Measurements from ENCODE around the gene GPRC5C.
"Not testable (repeated sequence)": the region's sequence is repeated elsewhere in the genome, so short reads cannot be mapped to it uniquely, and the experiment has no call there.

Gene GPRC5C

DNA sequence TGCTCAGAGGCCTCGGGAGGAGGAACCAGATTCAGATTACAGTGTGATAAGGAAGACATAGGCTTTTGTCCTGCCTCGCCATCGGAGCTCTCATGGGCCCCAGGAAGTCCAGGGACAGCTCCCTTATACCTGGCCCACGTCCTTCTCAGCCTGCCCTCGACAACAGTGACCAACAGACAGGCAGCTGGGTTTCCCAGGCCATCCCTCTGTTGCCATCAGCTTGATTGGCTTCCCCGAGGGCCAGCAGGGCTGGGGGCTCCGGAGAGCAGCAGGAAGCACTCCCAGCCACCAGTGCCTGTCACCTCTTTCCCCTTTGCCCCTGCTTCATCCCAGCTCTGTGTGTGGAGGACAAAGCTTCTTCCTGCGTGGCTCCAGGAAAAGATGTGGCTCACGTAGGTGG lies 52.2 kb downstream of the GPRC5C start:
- no peak for DNase-seq
- in situ Hi-C loops (cut with HindIII; ENCODE audit: low pct_ligation_motif_present, low pct_unique_long_range_greater_than_20kb, low sequenced_read_pairs): no loop called here

DNA sequence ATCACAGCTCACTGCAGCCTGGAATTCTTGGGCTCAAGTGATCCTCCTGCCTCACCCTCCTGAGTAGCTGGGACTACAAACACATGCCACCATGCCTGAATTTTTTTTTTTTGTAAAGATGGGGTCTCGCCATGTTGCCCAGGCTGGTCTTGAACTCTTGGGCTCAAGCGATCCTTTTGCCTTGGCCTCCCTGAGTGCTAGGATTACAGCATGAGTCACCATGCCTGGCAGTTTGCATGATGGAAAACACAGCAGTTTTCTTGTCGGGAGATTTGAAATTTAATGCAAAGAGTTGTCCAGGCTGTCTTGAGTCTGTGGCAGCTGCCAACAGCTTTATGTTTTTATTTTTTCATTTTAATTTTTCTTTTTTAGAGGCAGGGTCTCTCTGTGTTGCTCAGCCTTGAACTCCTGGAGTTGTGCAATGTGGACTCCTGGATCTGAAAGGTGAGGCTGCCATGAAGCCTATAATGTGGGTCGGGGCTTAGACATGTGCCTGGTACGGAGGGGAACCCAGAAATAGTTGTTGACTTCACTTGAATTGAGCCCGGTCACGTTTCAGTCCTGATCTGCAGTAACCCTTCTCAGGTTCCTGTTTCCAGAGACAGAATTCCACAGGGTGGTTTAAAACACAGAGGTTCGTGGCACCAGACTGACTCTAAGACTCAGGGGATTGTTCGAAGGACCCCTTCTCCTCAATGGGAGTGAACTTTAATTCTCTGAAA lies 53.3 kb downstream of the GPRC5C start:
- in situ Hi-C loops (cut with HindIII; ENCODE audit: low pct_ligation_motif_present, low pct_unique_long_range_greater_than_20kb, low sequenced_read_pairs): no loop called here
- no peak for DNase-seq

DNA sequence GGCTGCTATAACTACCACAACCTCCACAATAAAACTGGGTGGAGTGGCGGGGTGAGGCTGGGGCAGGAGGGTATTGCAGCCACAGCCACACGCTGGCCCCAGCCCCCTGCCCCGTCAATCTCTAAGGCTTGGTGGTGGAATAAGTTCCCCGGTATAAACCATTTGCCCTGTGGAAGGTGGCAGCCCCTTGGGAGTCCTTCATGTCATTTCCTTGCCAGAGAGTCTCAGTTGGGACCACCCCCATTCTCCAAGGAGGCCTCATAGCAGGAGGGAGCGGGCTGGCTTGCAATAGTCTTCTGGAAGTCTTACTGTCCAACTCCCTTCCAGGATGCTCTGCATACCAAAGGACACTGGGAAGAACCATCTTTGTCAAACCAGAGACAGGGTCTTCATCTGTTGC lies 54.0 kb downstream of the GPRC5C start:
- no peak for DNase-seq

DNA sequence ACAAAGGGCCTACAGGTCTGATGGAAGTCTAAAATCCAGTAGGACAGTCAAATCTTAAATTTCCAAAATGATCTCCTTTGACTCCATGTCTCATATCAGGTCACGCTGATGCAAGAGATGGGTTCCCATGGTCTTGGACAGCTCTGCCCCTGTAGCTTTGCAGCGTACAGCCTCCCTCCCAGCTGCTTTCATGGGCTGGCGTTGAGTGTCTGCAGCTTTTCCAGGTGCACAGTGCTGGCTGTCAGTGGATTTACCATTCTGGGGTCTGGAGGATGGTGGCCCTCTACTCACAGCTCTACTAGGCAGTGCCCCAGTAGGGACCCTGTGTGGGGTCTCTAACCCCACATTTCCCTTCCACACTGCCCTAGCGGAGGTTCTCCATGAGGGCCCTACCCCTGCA lies 56.4 kb downstream of the GPRC5C start:
- in situ Hi-C loops (cut with HindIII; ENCODE audit: low pct_ligation_motif_present, low pct_unique_long_range_greater_than_20kb, low sequenced_read_pairs); DNase-seq: not testable (repeated sequence)

More for the DNA sequence above, 54.0 kb downstream of the GPRC5C start:
- in situ Hi-C loops (cut with HindIII; ENCODE audit: low pct_ligation_motif_present, low pct_unique_long_range_greater_than_20kb, low sequenced_read_pairs): no loop called here

DNA sequence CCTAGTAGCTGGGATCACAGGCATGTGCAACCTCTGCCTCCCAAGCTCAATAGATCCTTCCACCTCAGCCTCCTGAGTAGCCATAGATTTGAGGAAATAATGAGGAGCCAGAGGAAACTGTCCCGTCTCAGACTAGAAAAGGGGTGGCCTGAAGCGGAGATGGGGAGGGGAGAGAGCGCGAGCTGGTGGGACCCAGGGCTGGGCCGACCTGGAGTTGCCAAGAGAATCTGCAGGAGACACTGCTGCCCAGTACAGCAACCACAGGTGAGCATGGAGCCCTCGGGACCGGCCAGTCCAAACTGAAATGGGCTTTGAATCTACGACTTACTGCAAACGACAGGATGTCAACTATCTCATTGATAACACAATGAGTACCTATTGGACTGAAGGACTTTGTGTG lies 58.8 kb downstream of the GPRC5C start:
- DNase-seq: no peak
- in situ Hi-C loops (cut with HindIII; ENCODE audit: low pct_ligation_motif_present, low pct_unique_long_range_greater_than_20kb, low sequenced_read_pairs): no loop called here

DNA sequence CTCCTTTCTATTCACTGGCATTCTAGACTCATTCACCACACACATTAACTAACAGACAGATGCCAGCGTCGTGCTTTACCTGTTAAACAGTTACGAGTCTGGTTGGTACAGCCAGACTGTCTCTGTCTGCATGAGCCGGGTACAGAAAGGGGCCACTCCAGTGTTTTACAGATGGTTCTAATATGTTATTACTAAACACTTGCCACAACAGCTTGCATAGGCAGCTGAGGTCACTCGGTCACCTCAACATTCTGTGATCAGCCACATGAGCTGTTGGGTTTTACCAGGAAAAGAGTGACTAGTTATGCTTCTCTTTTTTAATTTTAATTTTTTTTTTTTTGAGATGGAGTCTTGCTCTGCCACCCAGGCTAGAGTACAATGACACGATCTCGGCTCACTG lies 59.7 kb downstream of the GPRC5C start:
- in situ Hi-C loops (cut with HindIII; ENCODE audit: low pct_ligation_motif_present, low pct_unique_long_range_greater_than_20kb, low sequenced_read_pairs): no loop called here

DNA sequence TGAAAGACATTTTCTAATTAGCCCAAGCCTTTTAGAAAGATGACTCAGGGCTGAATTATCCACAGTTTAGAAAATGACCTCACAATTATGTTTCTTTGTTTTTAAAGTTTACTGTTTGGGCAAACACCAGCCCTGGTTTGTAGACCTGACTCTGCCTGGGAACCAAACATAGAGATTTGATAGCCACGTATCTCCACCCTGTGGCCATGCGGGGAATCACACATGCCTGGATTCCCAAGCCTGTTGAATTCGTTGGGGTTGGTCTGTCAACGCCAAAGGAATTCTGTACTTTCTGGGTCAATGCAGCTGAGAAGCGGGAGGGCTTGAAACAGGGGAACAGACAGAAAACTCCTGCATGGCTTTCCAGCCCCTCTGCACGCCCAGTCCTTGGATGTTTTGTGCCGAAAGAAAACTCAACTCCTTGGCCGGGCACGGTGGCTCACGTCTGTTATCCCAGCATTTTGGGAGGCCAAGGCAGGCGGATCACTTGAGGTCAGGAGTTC lies 61.5 kb downstream of the GPRC5C start:
- in situ Hi-C loops (cut with HindIII; ENCODE audit: low pct_ligation_motif_present, low pct_unique_long_range_greater_than_20kb, low sequenced_read_pairs): no loop called here
- peak; percentile 64 for DNase-seq

More for the DNA sequence above, 59.7 kb downstream of the GPRC5C start:
- DNase-seq: no peak

All from ACHN (cell line).